Measurements from ENCODE around the gene VPS13C.

GRCh38 chr15:62047282-62047827 lies 12.9 kb downstream of the VPS13C start:
- TF ChIP-seq, protein P1, sequence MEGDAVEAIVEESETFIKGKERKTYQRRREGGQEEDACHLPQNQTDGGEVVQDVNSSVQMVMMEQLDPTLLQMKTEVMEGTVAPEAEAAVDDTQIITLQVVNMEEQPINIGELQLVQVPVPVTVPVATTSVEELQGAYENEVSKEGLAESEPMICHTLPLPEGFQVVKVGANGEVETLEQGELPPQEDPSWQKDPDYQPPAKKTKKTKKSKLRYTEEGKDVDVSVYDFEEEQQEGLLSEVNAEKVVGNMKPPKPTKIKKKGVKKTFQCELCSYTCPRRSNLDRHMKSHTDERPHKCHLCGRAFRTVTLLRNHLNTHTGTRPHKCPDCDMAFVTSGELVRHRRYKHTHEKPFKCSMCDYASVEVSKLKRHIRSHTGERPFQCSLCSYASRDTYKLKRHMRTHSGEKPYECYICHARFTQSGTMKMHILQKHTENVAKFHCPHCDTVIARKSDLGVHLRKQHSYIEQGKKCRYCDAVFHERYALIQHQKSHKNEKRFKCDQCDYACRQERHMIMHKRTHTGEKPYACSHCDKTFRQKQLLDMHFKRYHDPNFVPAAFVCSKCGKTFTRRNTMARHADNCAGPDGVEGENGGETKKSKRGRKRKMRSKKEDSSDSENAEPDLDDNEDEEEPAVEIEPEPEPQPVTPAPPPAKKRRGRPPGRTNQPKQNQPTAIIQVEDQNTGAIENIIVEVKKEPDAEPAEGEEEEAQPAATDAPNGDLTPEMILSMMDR (IDR thresholded peaks at IDR 0.05): no peak
- no peak for TF ChIP-seq POLR2A (IDR thresholded peaks at IDR 0.05)
